Measurements from ENCODE around the gene PISD. TPM values are rescaled to one million over a fixed set of nuclear protein-coding genes. Genes with fewer than 3 reads are reported as not detected.

Gene PISD
- total and polyA plus RNA-seq, 2 of the 8 experiments (the other 6 are each of a cell fraction or from before 2014, with no cell fraction given): 47.8 to 48.2 TPM

GRCh38 chr22:31616315-31616980 is 45.6 kb downstream of the PISD start:
- H2BK12ac ChIP-seq (ENCODE audit: low read depth, low read length): no peak overlapping the region; the same call in 1 of the 2 replicates
- H3K4ac ChIP-seq (replicated peaks; ENCODE audit: insufficient read length, low read depth, low read length): no peak overlapping the region
- H2BK120ac ChIP-seq (replicated peaks; ENCODE audit: low read depth, low read length): no peak overlapping the region
- no peak overlapping the region for H4K91ac ChIP-seq (replicated peaks; ENCODE audit: insufficient read length, low read length)
- no peak overlapping the region for H3K18ac ChIP-seq (ENCODE audit: extremely low read depth, low read length)
- no peak for DNase-seq (ENCODE audit: low read depth in 1 of 2, low spot score in 2 of 2)
- ChIA-PET CTCF (ENCODE audit: partially characterized antibody) (interaction anchor here (0.6 to 2.2 kb wide), 6 partner anchors 9 to 68 kb away, joined by 3 to 6 read pairs (median 4); no protein-coding TSS in a partner anchor), POLR2A (ENCODE audit: partially characterized antibody) (interaction anchor here (1.4 to 5.6 kb wide), 4 partner anchors 9 to 14 kb away, joined by 5 to 30 read pairs (median 9); no protein-coding TSS in a partner anchor)
- H3K4me2 ChIP-seq (ENCODE audit: insufficient read depth in 1 of 2, low read depth in 2 of 2, low read length in 2 of 2): no peak overlapping the region
- no peak overlapping the region for H3K27ac ChIP-seq (ENCODE audit: low read depth, low read length)
- H3K4me1 ChIP-seq (replicated peaks in 1 of 4; ENCODE audit: control insufficient read depth in 3 of 4, insufficient read depth in 4 of 4, low read length in 3 of 4): no peaks in the 10 kb centered on the region; a peak in 2 of 7 replicates
- no peak for FAIRE-seq
- WGBS, 2 experiments (ENCODE audit: extremely low coverage in 1 of 2, insufficient coverage in 1 of 2, insufficient read length in 1 of 2, insufficient replicate concordance in 2 of 2, low coverage in 1 of 2, low lambda C conversion rate in 2 of 2, missing lambda C conversion rate in 1 of 2): 91% methylated on average over 9 of the region's 9 CpGs; no CpG with 5 or more reads in 1 of the 2 experiments
- H3K36me3 ChIP-seq (ENCODE audit: control insufficient read depth in 2 of 4, insufficient read depth in 4 of 4, low read length in 3 of 4): peaks cover 2 to 27% (median 13%) of the 10 kb centered on the region in 4 experiments; a peak in 7 of 8 replicates
- no peaks in the 10 kb centered on the region for H3K9me3 ChIP-seq (ENCODE audit: insufficient read depth in 2 of 2, low read depth in 1 of 2, low read length in 1 of 2)
- H2AK5ac ChIP-seq (ENCODE audit: low read depth, low read length): no peak overlapping the region
- no peaks in the 10 kb centered on the region; the same call in 1 of the 2 replicates for H3K79me1 ChIP-seq (ENCODE audit: low read depth, low read length)
- H3K56ac ChIP-seq (replicated peaks; ENCODE audit: insufficient read length, low read depth, low read length): no peak overlapping the region
- no peaks in the 10 kb centered on the region for H3K79me2 ChIP-seq (ENCODE audit: control insufficient read depth in 1 of 2, insufficient read depth in 2 of 2, low read length in 2 of 2)
- no peak overlapping the region for H3K23ac ChIP-seq (ENCODE audit: insufficient read length)
- H3K4me3 ChIP-seq (ENCODE audit: extremely low read depth in 1 of 4, insufficient read depth in 2 of 4, low read depth in 3 of 4, low read length in 4 of 4): no peak overlapping the region
- H3K9ac ChIP-seq (replicated peaks in 1 of 4; ENCODE audit: extremely low read depth in 1 of 4, low read depth in 3 of 4, low read length in 3 of 4): no peak overlapping the region
- H4K5ac ChIP-seq (ENCODE audit: insufficient read length, low read depth, low read length): no peak overlapping the region
- H2BK5ac ChIP-seq (ENCODE audit: low read depth, low read length): no peak overlapping the region
- H4K8ac ChIP-seq (ENCODE audit: extremely low read depth, insufficient read depth, low read length): no peak overlapping the region
- H3K14ac ChIP-seq (ENCODE audit: insufficient read length): no peak overlapping the region
- no peak overlapping the region for H2BK20ac ChIP-seq (ENCODE audit: low read length)
- no peaks in the 10 kb centered on the region for H3K23me2 ChIP-seq (ENCODE audit: low read depth, low read length)
- peaks cover 5 to 7% of the 10 kb centered on the region in 2 experiments for H4K20me1 ChIP-seq (replicated peaks in 1 of 2; ENCODE audit: control insufficient read depth in 1 of 2, insufficient read depth in 2 of 2, low read length in 2 of 2)
- no peak overlapping the region for H2BK15ac ChIP-seq (ENCODE audit: low read length)
- H3K27me3 ChIP-seq (replicated peaks in 1 of 4; ENCODE audit: control insufficient read depth in 3 of 4, extremely low read depth in 1 of 4, insufficient read depth in 3 of 4, low read length in 3 of 4): no peaks in the 10 kb centered on the region
- no peak overlapping the region for H2AFZ ChIP-seq (ENCODE audit: low read length)
- TF ChIP-seq ASH2L (IDR thresholded peaks at IDR 0.05; ENCODE audit: low read length) (no peak), POLR2A (IDR thresholded peaks at IDR 0.05; ENCODE audit: control extremely low read depth in 1 of 2, low read depth in 2 of 2, low read length in 2 of 2) (peak in 1 of 2 experiments; percentile 22; a peak in 1 of 3 replicates), KDM4A (IDR thresholded peaks at IDR 0.05; ENCODE audit: low read depth, low read length, severe bottlenecking) (no peak), TAF1 (IDR thresholded peaks at IDR 0.05; ENCODE audit: low read depth, low read length) (no peak), BCL11A (IDR thresholded peaks at IDR 0.05; ENCODE audit: low read depth in 2 of 2, low read length in 2 of 2) (no peak), TBP (IDR thresholded peaks at IDR 0.05; ENCODE audit: low read depth, low read length) (no peak), MAFK (IDR thresholded peaks at IDR 0.05; ENCODE audit: low read depth, low read length) (no peak), JUND (IDR thresholded peaks at IDR 0.05; ENCODE audit: low read length) (no peak), TCF12 (IDR thresholded peaks at IDR 0.05; ENCODE audit: low read depth, low read length) (no peak), CHD2 (IDR thresholded peaks at IDR 0.05; ENCODE audit: low read length) (no peak), POU5F1 (IDR thresholded peaks at IDR 0.05; ENCODE audit: low read depth, low read length) (no peak), SIRT6 (IDR thresholded peaks at IDR 0.05; ENCODE audit: low read length) (no peak), BACH1 (IDR thresholded peaks at IDR 0.05; ENCODE audit: low read length) (no peak), GTF2F1 (IDR thresholded peaks at IDR 0.05; ENCODE audit: borderline replicate concordance, low read depth, low read length) (no peak), FOSL1 (IDR thresholded peaks at IDR 0.05; ENCODE audit: insufficient read depth, low read depth, low read length) (no peak)

Data from H1 (cell line).